Esophagus squamous epithelium (tissue), 5 donors: ENCODE results near the gene AFF3. TPM values are rescaled to one million over a fixed set of nuclear protein-coding genes. Genes with fewer than 3 reads are reported as not detected.

Experiments
- DNase-seq: peaks from one replicate; lab custom pipeline; 2025; lab: John Stamatoyannopoulos, UW
- H3K27ac ChIP-seq, 4 donors: fragments of 200-600 bp; sonication (generic); one replicate each; pipeline ENCODE4 v1.5.1; 2016 to 2019; ENCODE audit warnings: mild to moderate bottlenecking in 1 of 4
- H3K27me3 ChIP-seq, 4 donors: fragments of 200-600 bp; sonication (generic); 1 replicate in 3 of 4; 2 replicates in 1 of 4; pipeline versions ENCODE4 v1.5.1 to v1.6.0; 2017 to 2021; ENCODE audit warnings: antibody characterized with exemption in 1 of 4
- H3K36me3 ChIP-seq, 3 donors: fragments of 200-600 bp; sonication (generic); one replicate each; pipeline ENCODE4 v1.5.1; 2016 to 2019
- H3K4me1 ChIP-seq, 3 donors: fragments of 200-600 bp; sonication (generic); one replicate each; pipeline ENCODE4 v1.5.1; 2017 to 2019
- H3K4me3 ChIP-seq, 4 donors: fragments of 200-600 bp; sonication (generic); 1 replicate in 3 of 4; 2 replicates in 1 of 4; pipeline ENCODE4 v1.5.1; 2016 to 2019; ENCODE audit warnings: mild to moderate bottlenecking in 2 of 4, moderate library complexity in 1 of 4
- H3K9me3 ChIP-seq, 3 donors: fragments of 200-600 bp; sonication (generic); one replicate each; pipeline ENCODE4 v1.5.1; 2016 to 2019
- POLR2A ChIP-seq, 4 donors: fragments of 450-650 bp; IDR thresholded peaks; one replicate each; pipeline ENCODE4 v1.6.1; 2017; ENCODE audit warnings: antibody characterized with exemption in 4 of 4, mild to moderate bottlenecking in 4 of 4, moderate library complexity in 3 of 4
- WGBS, 2 donors: methylation state at CpG; one replicate each; pipeline ENCODE4 v1.1.5; 2018; 5-methylcytosine and 5-hydroxymethylcytosine counted together
- intact Hi-C: fragments of 100-400 bp; cut with DNase I; formaldehyde crosslinking; loops from one replicate; pipeline ENCODE4 v1.15.0; 2022
- total RNA-seq, 4 donors: library from RNA; depleted of rRNA; stranded (reverse); fragments of >200 nt; gene quantifications; one replicate each; pipeline ENCODE4 v1.1.0, GENCODE V29; 2016
- TF ChIP-seq, protein P1 (sequence below), 6 experiments: fragments of 450-650 bp in 4 of 6; fragments of 200-600 bp in 2 of 6; sonication (generic) in 2 of 6; IDR thresholded peaks; one replicate each; pipeline ENCODE4 v1.5.1; 2016 to 2019; ENCODE audit warnings: antibody characterized with exemption in 6 of 6, mild to moderate bottlenecking in 4 of 6, moderate library complexity in 4 of 6
- donor health status: DM: yes; HTN: yes; CAD: no.

Gene AFF3
- total RNA-seq, 4 donors from 2014 or later: 1.2 to 9.7 (median 3.8) TPM

DNA sequence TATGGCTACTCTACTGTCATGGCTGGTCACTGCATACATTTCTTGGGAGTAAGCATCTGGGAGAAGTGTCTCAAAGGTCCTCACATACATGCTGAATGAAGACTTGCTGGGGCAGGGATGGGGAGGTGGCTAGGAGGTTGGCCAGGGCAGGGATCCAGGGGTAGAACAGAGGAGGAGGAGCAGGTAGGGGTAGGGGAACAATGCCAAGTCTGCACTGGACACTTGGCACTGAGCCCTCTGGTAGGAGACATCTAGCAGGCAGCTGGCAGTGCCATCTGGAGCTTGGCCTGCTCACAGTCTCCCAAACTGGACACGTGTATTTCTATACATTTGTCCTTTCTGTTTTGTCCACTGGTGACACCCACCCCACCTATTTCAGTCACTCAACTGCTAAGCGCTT, 589.9 kb downstream of the AFF3 start:
- Histone ChIP-seq H3K36me3 (no peaks in the 10 kb centered on the region), H3K27ac (no peak overlapping the region), H3K4me1 (no peaks in the 10 kb centered on the region), H3K9me3 (no peaks in the 10 kb centered on the region), H3K4me3 (no peak overlapping the region), H3K27me3 (peaks cover 0 to 11% (median 0%) of the 10 kb centered on the region in 4 donors)
- WGBS, 2 donors: 58 to 76% methylated on average over 1 to 2 of the region's 2 CpGs
- intact Hi-C loops: no loop called here
- no peak for DNase-seq
- TF ChIP-seq POLR2A (IDR thresholded peaks at IDR 0.05): no peak
- TF ChIP-seq, protein P1, sequence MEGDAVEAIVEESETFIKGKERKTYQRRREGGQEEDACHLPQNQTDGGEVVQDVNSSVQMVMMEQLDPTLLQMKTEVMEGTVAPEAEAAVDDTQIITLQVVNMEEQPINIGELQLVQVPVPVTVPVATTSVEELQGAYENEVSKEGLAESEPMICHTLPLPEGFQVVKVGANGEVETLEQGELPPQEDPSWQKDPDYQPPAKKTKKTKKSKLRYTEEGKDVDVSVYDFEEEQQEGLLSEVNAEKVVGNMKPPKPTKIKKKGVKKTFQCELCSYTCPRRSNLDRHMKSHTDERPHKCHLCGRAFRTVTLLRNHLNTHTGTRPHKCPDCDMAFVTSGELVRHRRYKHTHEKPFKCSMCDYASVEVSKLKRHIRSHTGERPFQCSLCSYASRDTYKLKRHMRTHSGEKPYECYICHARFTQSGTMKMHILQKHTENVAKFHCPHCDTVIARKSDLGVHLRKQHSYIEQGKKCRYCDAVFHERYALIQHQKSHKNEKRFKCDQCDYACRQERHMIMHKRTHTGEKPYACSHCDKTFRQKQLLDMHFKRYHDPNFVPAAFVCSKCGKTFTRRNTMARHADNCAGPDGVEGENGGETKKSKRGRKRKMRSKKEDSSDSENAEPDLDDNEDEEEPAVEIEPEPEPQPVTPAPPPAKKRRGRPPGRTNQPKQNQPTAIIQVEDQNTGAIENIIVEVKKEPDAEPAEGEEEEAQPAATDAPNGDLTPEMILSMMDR (IDR thresholded peaks at IDR 0.05): no peak

- intact Hi-C loops: no loop called here
- Histone ChIP-seq H3K36me3 (no peaks in the 10 kb centered on the region), H3K4me1 (no peaks in the 10 kb centered on the region), H3K9me3 (no peaks in the 10 kb centered on the region), H3K27ac (no peak overlapping the region), H3K4me3 (no peak overlapping the region), H3K27me3 (peaks cover 0 to 6% (median 0%) of the 10 kb centered on the region in 4 donors)
- DNase-seq: no peak
- TF ChIP-seq, protein P1 (IDR thresholded peaks at IDR 0.05): no peak
- TF ChIP-seq POLR2A (IDR thresholded peaks at IDR 0.05): no peak
- 72 to 82% methylated on average over 5 of the region's 5 CpGs for WGBS, 2 donors
These were observed 592.0 kb downstream of the AFF3 start for GRCh38 chr2:99550368-99550767.

- no peaks in the 10 kb centered on the region for H3K9me3 ChIP-seq
- no peaks in the 10 kb centered on the region for H3K4me1 ChIP-seq
- no peak for DNase-seq
- TF ChIP-seq, protein P1 (IDR thresholded peaks at IDR 0.05): no peak
- TF ChIP-seq POLR2A (IDR thresholded peaks at IDR 0.05): no peak
- no peaks in the 10 kb centered on the region for H3K36me3 ChIP-seq
- intact Hi-C loops: no loop called here
- H3K27ac ChIP-seq: no peak overlapping the region
- H3K27me3 ChIP-seq: peaks cover 0 to 17% (median 0%) of the 10 kb centered on the region in 4 donors
- WGBS, 2 donors: 56 to 62% methylated on average over 3 of the region's 3 CpGs
- no peak overlapping the region for H3K4me3 ChIP-seq
These were observed 596.8 kb downstream of the AFF3 start for GRCh38 chr2:99545604-99546003.

GRCh38 chr2:99545066-99545465, 597.3 kb downstream of the AFF3 start:
- WGBS, 2 donors: 52 to 79% methylated on average over 1 of the region's 1 CpG
- Histone ChIP-seq H3K36me3 (no peaks in the 10 kb centered on the region), H3K27ac (no peak overlapping the region), H3K9me3 (no peaks in the 10 kb centered on the region), H3K4me1 (no peaks in the 10 kb centered on the region), H3K4me3 (no peak overlapping the region), H3K27me3 (peaks cover 0 to 17% (median 0%) of the 10 kb centered on the region in 4 donors)
- DNase-seq: no peak
- TF ChIP-seq POLR2A (IDR thresholded peaks at IDR 0.05): no peak
- TF ChIP-seq, protein P1 (IDR thresholded peaks at IDR 0.05): no peak
- intact Hi-C loops: no loop called here

GRCh38 chr2:99544608-99545007, 597.8 kb downstream of the AFF3 start:
- H3K27me3 ChIP-seq: peaks cover 0 to 17% (median 0%) of the 10 kb centered on the region in 4 donors
- intact Hi-C loops: no loop called here
- no peak overlapping the region for H3K27ac ChIP-seq
- 58 to 83% methylated on average over 6 of the region's 6 CpGs for WGBS, 2 donors
- no peaks in the 10 kb centered on the region for H3K36me3 ChIP-seq
- no peaks in the 10 kb centered on the region for H3K9me3 ChIP-seq
- no peak for DNase-seq
- no peaks in the 10 kb centered on the region for H3K4me1 ChIP-seq
- TF ChIP-seq POLR2A (IDR thresholded peaks at IDR 0.05): no peak
- TF ChIP-seq, protein P1 (IDR thresholded peaks at IDR 0.05): no peak
- no peak overlapping the region for H3K4me3 ChIP-seq
